ENCODE results near the gene MAML2. TPM values are rescaled to one million over a fixed set of nuclear protein-coding genes. Genes with fewer than 3 reads are reported as not detected.
"Not testable (repeated sequence)": the region's sequence is repeated elsewhere in the genome, so short reads cannot be mapped to it uniquely, and the experiment has no call there.

MAML2 gene
- polyA plus RNA-seq, 10 donors, result 4.5 to 8.9 (median 6.0) TPM

- peak in 2 of 3 donors; percentile 33 to 68 for DNase-seq
These were observed 49.4 kb downstream of the MAML2 start for GRCh38 chr11:96293598-96294021.

GRCh38 chr11:96293109-96293508 is 49.9 kb downstream of the MAML2 start:
- no peak for DNase-seq

- no peak for DNase-seq
These were observed 50.5 kb downstream of the MAML2 start for GRCh38 chr11:96292291-96293010.

GRCh38 chr11:96290631-96291030 is 52.4 kb downstream of the MAML2 start:
- DNase-seq, result no peak

GRCh38 chr11:96290031-96290430 is 53.0 kb downstream of the MAML2 start:
- DNase-seq, result no peak

GRCh38 chr11:96288915-96289314 is 54.1 kb downstream of the MAML2 start:
- DNase-seq, result no peak

- DNase-seq, result no peak
These were observed 55.1 kb downstream of the MAML2 start for GRCh38 chr11:96287822-96288439.

GRCh38 chr11:96285985-96286384 is 57.0 kb downstream of the MAML2 start:
- DNase-seq, result not testable (repeated sequence)

- no peak for DNase-seq
These were observed 58.1 kb downstream of the MAML2 start for GRCh38 chr11:96284917-96285316.

GRCh38 chr11:96284401-96284800 is 58.6 kb downstream of the MAML2 start:
- DNase-seq, result no peak

GRCh38 chr11:96282625-96283220 is 60.3 kb downstream of the MAML2 start:
- DNase-seq, result peak in 1 of 3 donors; percentile 46

GRCh38 chr11:96280444-96280843 is 62.6 kb downstream of the MAML2 start:
- DNase-seq, result no peak

- no peak for DNase-seq
These were observed 63.1 kb downstream of the MAML2 start for GRCh38 chr11:96279896-96280290.

- no peak for DNase-seq
These were observed 63.7 kb downstream of the MAML2 start for GRCh38 chr11:96279018-96279895.

- DNase-seq, result peak in 1 of 3 donors; percentile 58
These were observed 64.7 kb downstream of the MAML2 start for GRCh38 chr11:96278039-96278897.

- DNase-seq, result no peak
These were observed 65.3 kb downstream of the MAML2 start for GRCh38 chr11:96277696-96278038.

GRCh38 chr11:96276836-96277235 is 66.2 kb downstream of the MAML2 start:
- no peak for DNase-seq

GRCh38 chr11:96275801-96276594 is 67.0 kb downstream of the MAML2 start:
- no peak for DNase-seq

- no peak for DNase-seq
These were observed 69.5 kb downstream of the MAML2 start for GRCh38 chr11:96273507-96273906.

- peak in 2 of 3 donors; percentile 55 to 79 for DNase-seq
These were observed 70.3 kb downstream of the MAML2 start for GRCh38 chr11:96272529-96273222.
